Activated CD4-positive, alpha-beta T cell treated with anti-CD3 and anti-CD28 coated beads, Interleukin-2, amount 50 U/mL, for 48 hours (primary cell): ENCODE results near the gene APMAP.

Experiments
- DNase-seq, 2 experiments: peaks; one replicate each; pipeline ENCODE4 v3.0.0-alpha.2; 2020

APMAP gene

GRCh38 chr20:25024171-25024570 is 31.6 kb upstream of the APMAP start:
- no peak for DNase-seq

GRCh38 chr20:25023356-25023755 is 30.8 kb upstream of the APMAP start:
- DNase-seq, result no peak

GRCh38 chr20:25022680-25023079 is 30.1 kb upstream of the APMAP start:
- no peak for DNase-seq

GRCh38 chr20:25021336-25021735 is 28.8 kb upstream of the APMAP start:
- DNase-seq, result no peak

- no peak for DNase-seq
These were observed 28.4 kb upstream of the APMAP start for GRCh38 chr20:25020901-25021301.

GRCh38 chr20:25020345-25020744 is 27.8 kb upstream of the APMAP start:
- DNase-seq, result no peak

- DNase-seq, result no peak
These were observed 27.0 kb upstream of the APMAP start for GRCh38 chr20:25019381-25020155.

- DNase-seq, result no peak
These were observed 26.3 kb upstream of the APMAP start for GRCh38 chr20:25018841-25019240.

- DNase-seq, result no peak
These were observed 25.9 kb upstream of the APMAP start for GRCh38 chr20:25018425-25018824.

- DNase-seq, result no peak
These were observed 24.8 kb upstream of the APMAP start for GRCh38 chr20:25017257-25017803.

GRCh38 chr20:25016471-25016870 is 23.9 kb upstream of the APMAP start:
- DNase-seq, result no peak

- no peak for DNase-seq
These were observed 23.4 kb upstream of the APMAP start for GRCh38 chr20:25015986-25016385.

GRCh38 chr20:25014816-25015215 is 22.3 kb upstream of the APMAP start:
- DNase-seq, result no peak

GRCh38 chr20:25013478-25014380 is 21.2 kb upstream of the APMAP start:
- DNase-seq, result no peak

GRCh38 chr20:25012616-25013189 is 20.2 kb upstream of the APMAP start:
- no peak for DNase-seq

GRCh38 chr20:25011831-25012241 is 19.3 kb upstream of the APMAP start:
- no peak for DNase-seq

GRCh38 chr20:25011261-25011660 is 18.7 kb upstream of the APMAP start:
- DNase-seq, result no peak

GRCh38 chr20:25009218-25010145 is 16.9 kb upstream of the APMAP start:
- no peak for DNase-seq

GRCh38 chr20:25008388-25009217 is 16.1 kb upstream of the APMAP start:
- no peak for DNase-seq

- DNase-seq, result no peak
These were observed 15.1 kb upstream of the APMAP start for GRCh38 chr20:25007491-25008305.
